H1 (cell line): ENCODE data around the gene TADA3. TPM values are rescaled to one million over a fixed set of nuclear protein-coding genes. Genes with fewer than 3 reads are reported as not detected.

Experiments used
- CTCF ChIA-PET: fragments of 300-600 bp; sonication (Branson Sonifier 250); formaldehyde crosslinking; loops from one replicate; lab custom pipeline; 2021; ENCODE audit not compliant: partially characterized antibody; lab: Charles Lee
- POLR2A ChIA-PET: fragments of 300-600 bp; sonication (Branson Sonifier 250); formaldehyde crosslinking; loops from one replicate; lab custom pipeline; 2021; ENCODE audit warnings: inconsistent platforms; ENCODE audit not compliant: partially characterized antibody; lab: Charles Lee
- DNase-seq, 2 experiments: peaks; one replicate each; pipeline versions ENCODE4 v3.0.0 to v3.0.0-alpha.2; 2010 to 2022; ENCODE audit warnings: low spot score in 2 of 2, low read depth in 1 of 2, mixed read lengths in 1 of 2
- FAIRE-seq: peaks from 2 replicates; lab custom pipeline; 2011; peaks lifted over from hg19 to GRCh38; lab: Jason Lieb, UNC
- H2AFZ ChIP-seq: 2 replicates; pipeline ENCODE4 v1.8.1; 2012; ENCODE audit warnings: low read length, inconsistent platforms
- H2AK5ac ChIP-seq: 2 replicates; pipeline ENCODE4 v1.6.1; 2013; ENCODE audit warnings: low read depth, low read length
- H2BK120ac ChIP-seq: replicated peaks from 2 replicates; pipeline ENCODE3; 2013; ENCODE audit warnings: low read depth, low read length, inconsistent platforms
- H2BK12ac ChIP-seq: 2 replicates; pipeline ENCODE4 v1.6.1; 2013; ENCODE audit warnings: low read depth, low read length
- H2BK15ac ChIP-seq: 2 replicates; pipeline ENCODE4 v1.6.1; 2013; ENCODE audit warnings: low read length
- H2BK20ac ChIP-seq: 2 replicates; pipeline ENCODE4 v1.6.1; 2013; ENCODE audit warnings: low read length
- H2BK5ac ChIP-seq: 2 replicates; pipeline ENCODE4 v1.6.1; 2013; ENCODE audit warnings: low read depth, low read length
- H3K14ac ChIP-seq: 2 replicates; pipeline ENCODE4 v1.6.1; 2013; ENCODE audit warnings: inconsistent platforms; ENCODE audit not compliant: insufficient read length
- H3K18ac ChIP-seq: 2 replicates; pipeline ENCODE4 v1.6.1; 2013; ENCODE audit warnings: low read length; ENCODE audit errors: extremely low read depth
- H3K23ac ChIP-seq: 2 replicates; pipeline ENCODE4 v1.6.1; 2013; ENCODE audit warnings: inconsistent platforms; ENCODE audit not compliant: insufficient read length
- H3K23me2 ChIP-seq: 2 replicates; pipeline ENCODE4 v1.6.1; 2013; ENCODE audit warnings: low read depth, low read length
- H3K27ac ChIP-seq: 2 replicates; pipeline ENCODE4 v1.6.1; 2011; ENCODE audit warnings: low read depth, low read length, inconsistent platforms
- H3K27me3 ChIP-seq, 4 experiments: replicated peaks in 1 of 4; 1 replicate in 1 of 4; 2 replicates in 3 of 4; pipeline versions ENCODE4 v1.6.1 to v1.8.1; 2011 to 2013; ENCODE audit warnings: low read length in 3 of 4, mild to moderate bottlenecking in 3 of 4, inconsistent platforms in 2 of 4, mixed read lengths in 2 of 4, moderate library complexity in 1 of 4; ENCODE audit not compliant: control insufficient read depth in 3 of 4, insufficient read depth in 3 of 4; ENCODE audit errors: extremely low read depth in 1 of 4
- H3K36me3 ChIP-seq, 4 experiments: 2 replicates each; pipeline versions ENCODE4 v1.6.1 to v1.8.1; 2011 to 2013; ENCODE audit warnings: mild to moderate bottlenecking in 4 of 4, low read length in 3 of 4, moderate library complexity in 2 of 4, control low read depth in 1 of 4, inconsistent platforms in 1 of 4; ENCODE audit not compliant: insufficient read depth in 4 of 4, control insufficient read depth in 2 of 4
- H3K4ac ChIP-seq: replicated peaks from 2 replicates; pipeline ENCODE3; 2013; ENCODE audit warnings: low read length, low read depth, mixed read lengths, inconsistent platforms; ENCODE audit not compliant: insufficient read length
- H3K4me1 ChIP-seq, 4 experiments: replicated peaks in 1 of 4; 1 replicate in 1 of 4; 2 replicates in 3 of 4; pipeline versions ENCODE4 v1.6.1 to v1.8.1; 2011 to 2013; ENCODE audit warnings: low read length in 3 of 4, inconsistent platforms in 2 of 4, mixed read lengths in 1 of 4; ENCODE audit not compliant: insufficient read depth in 4 of 4, control insufficient read depth in 3 of 4
- H3K4me2 ChIP-seq, 2 experiments: 2 replicates each; pipeline versions ENCODE4 v1.6.1 to v1.8.1; 2011 to 2013; ENCODE audit warnings: low read depth in 2 of 2, low read length in 2 of 2, control low read depth in 1 of 2, inconsistent platforms in 1 of 2, mild to moderate bottlenecking in 1 of 2; ENCODE audit not compliant: insufficient read depth in 1 of 2
- H3K4me3 ChIP-seq, 4 experiments: fragments of 200-600, 300-600 bp in 1 of 4; sonication (generic), shearing (Covaris generic), sonication (Bioruptor Twin) in 1 of 4; 2 replicates each; pipeline versions ENCODE4 v1.5.1 to v1.8.1; 2011 to 2016; ENCODE audit warnings: low read length in 4 of 4, low read depth in 3 of 4, control low read depth in 2 of 4, inconsistent platforms in 2 of 4, mild to moderate bottlenecking in 2 of 4, mixed read lengths in 1 of 4, moderate library complexity in 1 of 4; ENCODE audit not compliant: insufficient read depth in 2 of 4; ENCODE audit errors: extremely low read depth in 1 of 4
- H3K56ac ChIP-seq: replicated peaks from 2 replicates; pipeline ENCODE3; 2013; ENCODE audit warnings: low read depth, mild to moderate bottlenecking, mixed read lengths, low read length, inconsistent platforms; ENCODE audit not compliant: insufficient read length
- H3K79me1 ChIP-seq: 2 replicates; pipeline ENCODE4 v1.6.1; 2013; ENCODE audit warnings: low read depth, low read length, control low read depth
- H3K79me2 ChIP-seq, 2 experiments: 2 replicates each; pipeline versions ENCODE4 v1.6.1 to v1.8.1; 2012 to 2013; ENCODE audit warnings: low read length in 2 of 2, mild to moderate bottlenecking in 2 of 2, inconsistent platforms in 1 of 2; ENCODE audit not compliant: insufficient read depth in 2 of 2, control insufficient read depth in 1 of 2
- H3K9ac ChIP-seq, 4 experiments: replicated peaks in 1 of 4; 1 replicate in 1 of 4; 2 replicates in 3 of 4; pipeline versions ENCODE4 v1.6.1 to v1.8.1; 2011 to 2013; ENCODE audit warnings: low read depth in 3 of 4, low read length in 3 of 4, control low read depth in 2 of 4, mild to moderate bottlenecking in 2 of 4, moderate library complexity in 2 of 4, inconsistent platforms in 1 of 4; ENCODE audit errors: extremely low read depth in 1 of 4
- H3K9me3 ChIP-seq, 2 experiments: 2 replicates each; pipeline versions ENCODE4 v1.6.1 to v1.8.1; 2012 to 2013; ENCODE audit warnings: mild to moderate bottlenecking in 2 of 2, moderate library complexity in 2 of 2, control low read depth in 1 of 2, inconsistent platforms in 1 of 2, low read depth in 1 of 2, low read length in 1 of 2, mixed read lengths in 1 of 2; ENCODE audit not compliant: insufficient read depth in 2 of 2
- H4K20me1 ChIP-seq, 2 experiments: replicated peaks in 1 of 2; 2 replicates each; pipeline versions ENCODE3 to v1.8.1; 2011 to 2013; ENCODE audit warnings: inconsistent platforms in 2 of 2, low read length in 2 of 2, mild to moderate bottlenecking in 1 of 2; ENCODE audit not compliant: insufficient read depth in 2 of 2, control insufficient read depth in 1 of 2
- H4K5ac ChIP-seq: 2 replicates; pipeline ENCODE4 v1.6.1; 2013; ENCODE audit warnings: low read length, low read depth, mixed read lengths, inconsistent platforms; ENCODE audit not compliant: insufficient read length
- H4K8ac ChIP-seq: 2 replicates; pipeline ENCODE4 v1.8.0; 2013; ENCODE audit warnings: mild to moderate bottlenecking, moderate library complexity, low read length, inconsistent platforms; ENCODE audit not compliant: insufficient read depth; ENCODE audit errors: extremely low read depth
- H4K91ac ChIP-seq: replicated peaks from 2 replicates; pipeline ENCODE3; 2013; ENCODE audit warnings: low read length, mixed read lengths, inconsistent platforms; ENCODE audit not compliant: insufficient read length
- BCL11A ChIP-seq, 2 experiments: IDR thresholded peaks; one replicate each; pipeline ENCODE4 v1.6.1; 2011; ENCODE audit warnings: low read depth in 2 of 2, low read length in 2 of 2, mild to moderate bottlenecking in 2 of 2
- BRCA1 ChIP-seq: IDR thresholded peaks from 2 replicates; pipeline ENCODE4 v1.6.1; 2012; ENCODE audit warnings: low read depth, low read length, improper control_type of control experiment
- CBX8 ChIP-seq: fragments of 300-800, 300-1000 bp; sonication (generic); IDR thresholded peaks from 2 replicates; pipeline ENCODE4 v1.7.1; 2016; ENCODE audit warnings: low read depth, low read length, borderline replicate concordance
- EGR1 ChIP-seq: IDR thresholded peaks from 2 replicates; pipeline ENCODE4 v1.6.1; 2011; ENCODE audit warnings: low read depth, low read length, borderline replicate concordance
- EZH2 ChIP-seq: fragments of 200-600 bp; sonication (generic); IDR thresholded peaks from 2 replicates; pipeline ENCODE4 v1.7.1; 2012; ENCODE audit warnings: low read depth, mild to moderate bottlenecking, moderate library complexity, low read length, inconsistent platforms; ENCODE audit not compliant: severe bottlenecking
- FOSL1 ChIP-seq: IDR thresholded peaks from 2 replicates; pipeline ENCODE4 v1.6.1; 2011; ENCODE audit warnings: mild to moderate bottlenecking, low read depth, low read length, moderate library complexity; ENCODE audit not compliant: insufficient read depth
- JUND ChIP-seq: IDR thresholded peaks from 2 replicates; pipeline ENCODE4 v1.6.1; 2011; ENCODE audit warnings: mild to moderate bottlenecking, improper control_type of control experiment, low read length
- RNF2 ChIP-seq: fragments of 200-900, 300-1000 bp; sonication (generic); IDR thresholded peaks from 2 replicates; pipeline ENCODE4 v1.7.1; 2016; ENCODE audit warnings: borderline replicate concordance, low read depth, mild to moderate bottlenecking, antibody characterized with exemption, low read length; ENCODE audit not compliant: poor library complexity, severe bottlenecking; ENCODE audit errors: missing control alignments
- SIN3A ChIP-seq, 2 experiments: IDR thresholded peaks in 1 of 2; conservative IDR thresholded peaks in 1 of 2; 2 replicates each; pipeline ENCODE4 v1.6.1; 2011 to 2012; ENCODE audit warnings: low read length in 2 of 2, improper control_type of control experiment in 1 of 2, low read depth in 1 of 2, mild to moderate bottlenecking in 1 of 2
- SRF ChIP-seq: IDR thresholded peaks from 2 replicates; pipeline ENCODE4 v1.6.1; 2011; ENCODE audit warnings: mild to moderate bottlenecking, low read depth, low read length, moderate library complexity
- WGBS, 2 experiments: shearing (Covaris generic) in 1 of 2; methylation state at CpG; one replicate each; pipeline versions ENCODE4 v1.1.6 to v1.1.7; 2013 to 2015; ENCODE audit warnings: low lambda C conversion rate in 2 of 2, mixed read lengths in 2 of 2, inconsistent platforms in 1 of 2, low coverage in 1 of 2, missing lambda C conversion rate in 1 of 2; ENCODE audit not compliant: insufficient replicate concordance in 2 of 2, insufficient coverage in 1 of 2, insufficient read length in 1 of 2; ENCODE audit errors: extremely low coverage in 1 of 2, missing lambda C conversion rate in 1 of 2; 5-methylcytosine and 5-hydroxymethylcytosine counted together
- polyA plus RNA-seq, 7 experiments: library from polyadenylated mRNA; depleted of rRNA in 3 of 7; stranded (reverse) in 5 of 7; unstranded in 2 of 7; fragments of >200 nt in 5 of 7; fragments of 200-250 nt in 2 of 7; gene quantifications; 1 replicate in 5 of 7; 2 replicates in 1 of 7; 4 replicates in 1 of 7; pipeline versions ENCODE4 v1.2.1 to v1.2.3, GENCODE V29; 2011 to 2013; ENCODE audit warnings: missing spikeins in 2 of 7, mixed read lengths in 2 of 7
- total RNA-seq: library from RNA; stranded (reverse); fragmentation: NEBNext Ultra II Directional; extraction: Animal tissue kit (Norgen Biotek cat#: 25700); gene quantifications from 2 replicates; pipeline ENCODE4 v1.2.1, GENCODE V29; 2021
- TF ChIP-seq, protein P1 (sequence below): IDR thresholded peaks from 2 replicates; pipeline ENCODE4 v1.6.1; 2011; ENCODE audit warnings: low read length, improper control_type of control experiment

TADA3 gene
- total and polyA plus RNA-seq, 2 of the 8 experiments (the other 6 are each of a cell fraction or from before 2014, with no cell fraction given) = 43.4 to 50.3 TPM

- Histone ChIP-seq H2BK5ac (no peak overlapping the region), H2BK120ac (no peak overlapping the region), H4K8ac (peak overlapping the region; percentile 71; the same call in 1 of the 2 replicates), H2AFZ (no peak overlapping the region), H3K23me2 (no peaks in the 10 kb centered on the region), H3K27ac (no peak overlapping the region), H3K79me1 (peaks cover 10% of the 10 kb centered on the region), H2BK20ac (no peak overlapping the region), H3K4ac (no peak overlapping the region), H3K9ac (no peak overlapping the region), H3K56ac (no peak overlapping the region), H2BK12ac (no peak overlapping the region), H3K79me2 (peaks cover 0 to 3% of the 10 kb centered on the region in 2 experiments; a peak in 1 of 4 replicates), H3K23ac (no peak overlapping the region), H3K27me3 (0 out of 7 replicates have a peak, but pooled peaks cover 0 to 2% (median 0%) of the 10 kb centered on the region in 4 experiments), H2BK15ac (no peak overlapping the region), H3K4me2 (no peak overlapping the region), H3K18ac (no peak overlapping the region), H3K4me3 (no peak overlapping the region), H4K5ac (no peak overlapping the region), H4K20me1 (peaks cover 2 to 19% of the 10 kb centered on the region in 2 experiments), H2AK5ac (no peak overlapping the region), H4K91ac (no peak overlapping the region), H3K4me1 (no peaks in the 10 kb centered on the region), H3K9me3 (no peaks in the 10 kb centered on the region), H3K36me3 (peaks cover 53 to 97% (median 81%) of the 10 kb centered on the region in 4 experiments), H3K14ac (no peak overlapping the region)
- ChIA-PET CTCF (interaction anchor here (0.9 to 3.7 kb wide), 3 partner anchors 10 to 69 kb away, joined by 3 to 20 read pairs (median 3); partner anchors contain the start of gene OGG1), POLR2A (interaction anchor here (1.2 to 2.0 kb wide), 2 partner anchors 10 to 45 kb away, joined by 3 to 12 read pairs; partner anchors contain the start of gene OGG1)
- FAIRE-seq (no peak), DNase-seq (no peak)
- TF ChIP-seq BRCA1 = no peak
- TF ChIP-seq JUND = no peak
- TF ChIP-seq EZH2 = no peak
- no peak for TF ChIP-seq SRF
- no peak for TF ChIP-seq EGR1
- TF ChIP-seq, protein P1, sequence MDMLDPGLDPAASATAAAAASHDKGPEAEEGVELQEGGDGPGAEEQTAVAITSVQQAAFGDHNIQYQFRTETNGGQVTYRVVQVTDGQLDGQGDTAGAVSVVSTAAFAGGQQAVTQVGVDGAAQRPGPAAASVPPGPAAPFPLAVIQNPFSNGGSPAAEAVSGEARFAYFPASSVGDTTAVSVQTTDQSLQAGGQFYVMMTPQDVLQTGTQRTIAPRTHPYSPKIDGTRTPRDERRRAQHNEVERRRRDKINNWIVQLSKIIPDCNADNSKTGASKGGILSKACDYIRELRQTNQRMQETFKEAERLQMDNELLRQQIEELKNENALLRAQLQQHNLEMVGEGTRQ = no peak
- TF ChIP-seq CBX8 = no peak
- no peak for TF ChIP-seq BCL11A (IDR thresholded peaks at IDR 0.05; ENCODE audit: low read depth in 2 of 2, low read length in 2 of 2)
- TF ChIP-seq RNF2 = no peak
- no peak for TF ChIP-seq FOSL1
- no peak for TF ChIP-seq SIN3A (conservative IDR thresholded peaks at IDR 0.05 in 1 of 2, IDR thresholded peaks at IDR 0.05 in 1 of 2; ENCODE audit: low read depth in 1 of 2, low read length in 2 of 2)
- 90% methylated on average over 15 of the region's 15 CpGs; no CpG with 5 or more reads in 1 of the 2 experiments for WGBS, 2 experiments
Measured at GRCh38 chr3:9739181-9739580, 53.1 kb downstream of the TADA3 start.
